HG03135 (cell line): Measurements from ENCODE around the gene DAB2IP.

Experiments used
- ATAC-seq: cut with Tn5 transposase; IDR thresholded peaks from one replicate; pipeline ENCODE4 v1.9.1; 2021; ENCODE audit warnings: mild to moderate bottlenecking, moderate library complexity; ENCODE audit not compliant: unreplicated experiment

Gene DAB2IP

DNA sequence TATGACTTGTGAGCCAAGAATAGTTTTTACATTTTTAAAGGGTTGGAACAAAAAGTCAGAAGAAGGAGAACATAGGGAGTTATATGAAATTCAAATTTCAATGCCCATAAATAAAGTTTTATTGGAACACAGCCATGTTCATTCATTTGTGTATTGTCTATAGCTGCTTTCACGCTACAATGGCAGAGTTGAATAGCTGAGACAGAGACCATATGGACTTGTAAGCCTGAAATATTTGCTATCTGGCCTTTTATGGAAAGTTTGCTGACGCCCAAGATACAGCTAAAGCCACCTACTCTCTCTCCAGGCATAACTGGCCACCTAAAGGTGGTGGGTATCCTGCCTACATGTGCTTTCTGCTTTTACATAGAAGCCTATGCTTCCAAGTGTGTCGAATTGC is 10.9 kb downstream of the DAB2IP start:
- ATAC-seq: no peak

DNA sequence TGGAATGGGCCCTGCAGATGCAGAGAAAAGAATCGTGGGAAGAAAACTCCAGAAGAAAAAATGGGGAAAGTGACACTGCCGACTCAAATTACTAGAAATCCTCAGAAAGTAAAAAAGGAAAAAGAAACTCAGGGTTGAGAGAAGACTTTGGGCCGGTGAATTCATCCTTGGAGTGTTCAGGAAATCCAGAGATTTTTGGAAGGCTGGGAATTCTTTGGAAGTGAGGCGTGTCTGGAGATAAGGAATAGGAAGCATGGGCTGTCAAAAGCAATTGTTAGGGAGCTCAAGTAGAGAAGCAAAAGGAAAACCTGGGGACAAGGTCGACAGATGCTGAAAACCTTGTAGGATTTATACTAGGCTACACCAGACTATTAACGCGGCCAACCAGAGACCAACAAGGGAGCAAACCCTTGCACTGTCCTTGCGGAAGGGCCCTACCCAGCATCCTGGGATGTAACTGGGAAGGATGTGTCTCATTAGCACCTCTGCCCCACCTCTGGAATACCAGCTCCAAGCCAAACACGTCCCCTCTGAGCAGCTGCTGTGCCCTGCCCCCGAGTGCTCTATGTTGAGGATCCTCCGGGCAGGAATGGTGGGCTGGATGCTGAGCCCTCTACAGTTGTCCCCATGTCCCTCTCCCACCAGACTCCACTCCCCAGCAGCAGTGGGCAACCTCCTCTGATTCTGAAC is 11.6 kb downstream of the DAB2IP start:
- no peak for ATAC-seq

DNA sequence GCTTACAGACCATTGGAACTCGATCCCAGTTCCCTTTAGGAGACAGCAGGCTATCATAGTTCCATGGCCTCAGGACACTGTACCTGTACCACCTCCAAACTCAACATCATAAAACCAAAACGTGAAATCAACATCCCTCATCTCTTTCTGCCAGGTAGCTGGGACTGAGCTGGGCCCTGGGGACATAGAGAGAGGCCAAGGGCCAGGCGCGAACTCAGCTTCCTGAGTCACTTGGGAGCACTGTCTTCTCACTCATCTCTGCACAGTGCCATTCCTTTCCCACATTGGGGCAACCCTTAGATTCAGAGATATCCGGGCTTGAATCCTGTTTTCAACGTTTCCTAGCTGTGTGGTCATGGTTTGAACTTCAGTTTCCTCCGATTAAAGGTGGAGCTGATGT is 12.2 kb downstream of the DAB2IP start:
- ATAC-seq: no peak

DNA sequence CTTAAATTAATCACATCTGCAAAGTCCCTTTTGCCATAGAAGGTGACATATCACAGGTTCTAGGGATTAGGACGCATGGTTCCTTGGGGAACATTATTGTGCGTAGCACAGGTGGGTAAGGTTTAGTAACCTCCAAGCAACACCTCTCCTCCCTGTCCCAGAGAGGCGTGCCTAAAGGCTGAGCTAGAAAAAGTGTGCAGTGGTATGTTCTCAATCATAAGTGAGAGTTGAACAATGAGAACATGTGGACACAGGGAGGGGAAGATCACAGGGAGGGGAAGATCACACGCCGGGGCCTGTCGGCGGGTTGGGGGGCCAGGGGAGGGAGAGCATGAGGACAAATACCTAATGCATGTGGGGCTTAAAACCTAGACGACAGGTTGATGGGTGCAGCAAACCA is 14.9 kb downstream of the DAB2IP start:
- no peak for ATAC-seq

DNA sequence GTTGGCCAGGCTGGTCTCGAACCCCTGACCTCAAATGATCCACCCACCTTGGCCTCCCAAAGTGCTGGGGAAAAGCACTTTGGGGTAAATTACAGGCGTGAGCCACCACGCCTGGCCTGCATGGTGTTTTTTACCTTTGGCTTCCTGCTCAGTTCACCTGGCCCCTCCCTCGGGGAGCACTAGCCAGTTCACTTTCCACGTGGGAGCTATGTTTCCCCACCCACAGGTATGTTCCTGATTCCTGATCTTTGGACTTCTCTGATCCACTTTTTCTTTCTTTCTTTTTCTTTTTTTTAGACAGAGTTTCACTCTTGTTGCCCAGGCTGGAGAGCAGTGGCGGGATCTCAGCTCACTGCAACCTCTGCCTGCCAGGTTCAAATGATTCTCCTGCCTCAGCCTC is 15.8 kb downstream of the DAB2IP start:
- ATAC-seq: no peak

DNA sequence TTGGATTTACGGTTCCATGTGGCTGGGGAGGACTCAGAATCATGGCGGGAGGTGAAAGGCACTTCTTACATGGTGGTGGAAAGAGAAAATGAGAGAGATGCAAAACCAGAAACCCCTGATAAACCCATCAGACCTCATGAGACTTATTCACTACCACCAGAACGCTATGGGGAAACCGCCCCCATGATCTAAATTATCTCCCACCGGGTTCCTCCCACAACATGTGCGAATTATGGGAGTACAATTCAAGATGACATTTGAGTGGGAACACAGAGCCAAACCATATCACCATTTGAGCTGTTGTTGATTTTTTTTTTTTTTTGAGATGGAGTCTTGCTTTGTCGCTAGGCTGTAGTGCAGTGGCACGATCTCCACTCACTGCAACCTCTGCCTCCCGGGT is 16.5 kb downstream of the DAB2IP start:
- ATAC-seq: no peak

DNA sequence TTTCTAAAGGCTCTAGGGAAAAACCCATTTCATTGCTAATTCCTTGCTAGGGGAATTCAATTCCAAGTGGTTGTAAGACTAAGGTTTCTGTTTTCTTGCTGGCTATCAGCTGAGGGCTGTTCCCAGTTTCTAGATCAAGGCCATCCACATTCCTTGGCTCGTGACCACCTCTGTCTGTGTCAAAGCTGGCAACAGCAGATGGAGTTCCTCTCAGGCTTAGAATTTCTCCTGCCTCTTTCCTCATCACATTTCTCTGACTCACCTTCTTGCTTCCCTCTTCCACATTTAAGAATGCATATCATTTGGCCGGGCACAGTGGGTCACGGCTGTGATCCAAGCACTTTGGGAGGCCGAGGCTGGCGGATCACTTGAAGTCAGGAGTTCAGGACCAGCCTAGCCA is 19.0 kb downstream of the DAB2IP start:
- ATAC-seq: no peak

DNA sequence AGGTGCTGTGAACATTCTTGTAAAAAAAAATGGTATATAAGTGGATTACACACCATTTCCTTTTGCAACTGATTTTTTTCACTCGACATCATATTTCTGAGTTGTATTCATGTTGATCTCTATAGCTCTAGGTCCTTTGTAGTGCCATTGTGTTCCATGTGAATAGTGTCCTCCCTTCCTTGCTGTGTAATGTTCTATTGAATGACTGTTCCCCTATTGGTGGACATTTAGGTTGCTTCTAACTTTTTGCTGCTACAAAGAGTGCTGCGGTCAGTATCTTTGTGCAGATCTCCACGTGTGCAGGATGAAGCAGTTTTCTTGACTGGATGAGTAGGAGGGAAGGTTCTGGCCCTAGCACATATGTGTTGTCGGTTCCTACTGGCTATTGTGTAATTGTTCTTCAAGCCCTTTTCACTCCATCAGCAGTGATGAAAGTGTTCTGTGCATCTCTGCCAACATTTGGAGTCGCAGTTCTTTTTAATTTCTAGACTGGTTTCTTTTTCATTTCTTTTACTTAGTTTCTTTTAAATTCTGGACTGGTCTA is 20.2 kb downstream of the DAB2IP start:
- ATAC-seq: no peak

DNA sequence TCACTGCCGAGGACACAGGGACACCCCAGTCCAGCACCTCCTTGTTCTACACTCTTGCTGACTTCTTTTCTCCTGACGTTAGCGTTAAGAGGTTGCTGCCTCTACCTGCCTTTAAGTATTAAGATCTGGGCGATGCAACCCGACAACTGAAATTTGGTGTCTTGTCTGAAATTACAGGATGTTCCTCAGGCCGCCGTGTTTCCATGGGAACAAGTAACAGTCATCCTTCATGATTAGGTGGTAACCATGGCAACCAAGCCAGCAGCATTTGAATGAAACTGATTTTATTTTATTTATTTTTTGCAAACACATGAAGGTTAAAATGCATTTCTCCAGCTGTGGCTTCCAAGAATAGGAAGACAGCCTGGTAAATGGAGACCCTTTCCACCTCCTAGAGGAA is 20.8 kb downstream of the DAB2IP start:
- ATAC-seq: no peak

DNA sequence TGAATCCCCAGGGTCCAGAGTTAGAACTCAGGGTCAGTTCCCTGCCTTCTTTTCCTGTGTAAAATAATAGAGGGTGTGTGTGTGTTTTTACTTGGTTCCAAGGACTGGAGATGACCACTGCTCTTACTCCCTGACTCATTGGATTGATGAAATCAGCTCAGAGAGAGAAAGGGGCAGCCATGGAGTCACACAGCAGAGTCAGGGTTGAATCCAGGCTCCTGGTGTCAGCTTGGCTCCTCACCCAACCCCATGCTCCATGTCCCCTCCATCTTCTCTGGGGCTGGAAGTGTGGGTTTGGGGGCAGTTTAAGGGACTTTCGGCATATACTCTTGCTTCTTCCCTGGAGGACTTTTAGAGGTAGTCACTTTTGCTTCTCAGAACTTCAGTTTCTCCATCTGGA is 21.6 kb downstream of the DAB2IP start:
- no peak for ATAC-seq

DNA sequence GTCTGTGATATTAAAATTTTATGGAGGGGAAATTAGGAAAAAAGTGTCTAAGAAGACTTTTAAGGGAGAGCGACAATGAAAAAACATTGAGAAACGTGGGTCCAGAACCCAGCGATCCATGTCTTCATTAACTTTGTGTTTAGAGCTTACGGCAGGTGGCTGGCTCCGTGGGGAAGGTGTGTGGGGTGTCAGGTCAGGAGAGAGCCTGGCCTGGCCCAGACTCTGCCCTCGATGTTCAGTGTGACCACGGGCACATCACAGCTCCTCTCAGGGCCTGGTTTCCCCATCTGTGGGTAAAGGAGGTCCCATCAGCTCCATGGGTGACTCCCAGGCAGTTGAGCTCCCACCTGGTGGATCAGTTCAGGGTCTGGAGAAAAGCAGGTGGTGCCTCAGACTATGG is 22.1 kb downstream of the DAB2IP start:
- no peak for ATAC-seq

DNA sequence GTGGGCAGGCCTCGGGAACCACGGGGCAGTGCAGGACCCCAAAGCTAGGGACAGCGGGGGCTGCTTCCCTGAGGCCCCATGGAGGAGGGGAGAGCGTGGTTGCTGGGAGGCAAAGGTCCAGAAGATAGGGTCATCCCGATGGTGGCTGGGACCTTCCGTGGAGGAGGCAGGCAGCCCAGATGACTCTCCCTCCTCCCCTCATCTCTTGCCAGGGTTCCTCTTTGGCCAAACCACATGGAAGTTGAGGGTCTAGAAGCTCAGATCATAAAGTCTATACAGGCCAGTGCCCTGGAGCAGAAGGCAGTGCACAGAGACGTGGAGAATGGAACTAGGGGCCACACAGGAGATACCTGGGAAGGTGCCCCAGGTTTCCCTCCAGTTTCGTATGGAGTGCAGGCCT is 22.6 kb downstream of the DAB2IP start:
- ATAC-seq: no peak

DNA sequence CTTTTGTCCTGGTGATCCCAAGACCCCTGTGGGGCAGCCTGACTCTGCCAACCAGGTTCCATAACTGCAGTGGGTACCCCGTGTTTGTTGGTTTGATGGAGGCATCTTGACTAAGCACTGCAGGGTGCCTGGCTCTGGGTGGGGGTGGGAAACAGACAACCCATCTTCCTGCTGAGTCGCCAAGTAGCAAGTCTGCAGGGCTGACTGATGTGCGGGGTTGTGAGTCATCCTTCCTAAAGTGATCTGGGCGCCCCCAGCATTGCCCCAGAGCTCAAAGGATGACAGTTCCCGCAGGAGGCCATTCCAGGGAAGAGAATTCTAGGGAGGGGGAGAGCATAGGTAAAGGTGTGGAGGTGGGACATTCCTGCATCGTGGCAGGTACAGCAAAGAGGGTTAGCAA is 23.5 kb downstream of the DAB2IP start:
- no peak for ATAC-seq

DNA sequence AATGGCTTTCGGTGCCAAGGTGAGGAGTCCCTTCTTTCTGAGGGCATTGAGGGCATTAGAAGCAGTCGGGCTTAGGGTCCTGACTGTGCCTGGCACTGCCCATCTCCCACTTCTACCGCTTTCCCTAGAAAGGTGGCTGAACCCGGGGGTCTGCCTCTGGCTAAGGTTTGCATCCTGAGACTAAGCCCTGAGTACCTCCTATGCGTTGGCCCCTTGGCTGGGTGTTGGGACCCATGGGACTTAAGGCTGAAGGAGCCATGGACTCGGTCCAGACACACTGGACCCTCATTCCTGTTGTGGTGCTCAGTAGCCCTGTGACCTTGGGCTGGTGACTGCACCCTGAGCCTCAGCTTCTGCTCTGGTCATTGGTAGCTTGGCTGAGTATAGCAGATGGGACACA is 23.9 kb downstream of the DAB2IP start:
- no peak for ATAC-seq

DNA sequence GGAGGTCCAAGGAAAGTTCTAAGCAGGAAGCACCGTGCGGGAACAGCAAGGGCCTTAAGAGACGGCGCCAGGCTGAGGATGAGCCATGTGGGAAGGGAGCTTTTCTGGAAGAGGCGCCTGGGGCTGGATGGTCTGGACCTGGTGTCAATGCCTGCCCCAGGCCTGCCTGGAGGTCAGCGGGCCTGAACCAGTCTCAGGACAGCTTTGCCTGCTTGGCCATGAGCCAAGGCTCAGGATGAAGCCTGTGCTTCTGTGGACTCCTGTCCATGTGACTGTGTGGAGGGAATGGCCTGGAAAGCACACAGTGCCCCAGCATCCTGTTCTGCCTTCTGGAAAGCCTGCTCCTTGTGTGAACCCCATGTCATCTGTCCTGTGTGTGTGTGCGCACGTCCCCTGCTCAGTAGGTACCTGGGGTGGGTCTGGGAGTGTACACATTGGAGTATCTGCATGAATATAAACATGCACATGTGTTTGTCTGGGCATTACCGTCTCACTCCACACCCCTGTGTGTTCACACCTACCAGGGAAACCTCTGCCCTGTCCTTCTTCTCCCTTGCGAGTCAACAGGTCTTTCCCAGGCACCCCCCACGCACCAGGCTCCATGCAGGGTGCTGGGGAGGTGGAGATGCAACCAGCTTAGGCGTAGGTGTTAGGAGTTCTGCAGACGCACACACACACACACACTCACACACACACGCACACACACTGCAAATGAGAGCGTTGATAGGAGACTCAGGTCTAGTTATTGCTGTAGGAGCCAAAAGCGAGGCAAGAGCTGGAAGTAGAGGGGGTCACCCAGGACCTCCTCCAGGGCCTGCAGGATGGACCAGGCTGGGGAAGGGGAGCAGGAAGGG is 24.8 kb downstream of the DAB2IP start:
- no peak for ATAC-seq

DNA sequence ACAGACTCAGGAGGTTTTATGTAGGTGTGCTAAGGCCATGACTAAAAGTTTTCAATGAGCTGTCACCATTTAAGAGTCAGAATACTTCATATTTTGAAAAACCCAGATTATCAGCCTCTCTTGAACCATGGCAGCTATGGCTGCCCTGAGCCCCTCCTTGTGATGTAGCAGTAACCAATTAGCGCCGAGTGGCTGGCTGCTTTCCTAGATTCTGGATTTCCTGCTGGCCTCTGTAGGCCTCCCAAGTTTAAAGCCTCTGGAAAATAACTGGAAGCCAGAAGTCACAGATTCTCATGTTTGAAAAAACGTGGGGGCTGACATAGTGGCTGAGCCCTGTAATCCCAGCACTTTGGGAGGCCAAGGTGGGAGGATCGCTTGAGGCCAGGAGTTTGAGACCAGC is 25.5 kb downstream of the DAB2IP start:
- no peak for ATAC-seq

DNA sequence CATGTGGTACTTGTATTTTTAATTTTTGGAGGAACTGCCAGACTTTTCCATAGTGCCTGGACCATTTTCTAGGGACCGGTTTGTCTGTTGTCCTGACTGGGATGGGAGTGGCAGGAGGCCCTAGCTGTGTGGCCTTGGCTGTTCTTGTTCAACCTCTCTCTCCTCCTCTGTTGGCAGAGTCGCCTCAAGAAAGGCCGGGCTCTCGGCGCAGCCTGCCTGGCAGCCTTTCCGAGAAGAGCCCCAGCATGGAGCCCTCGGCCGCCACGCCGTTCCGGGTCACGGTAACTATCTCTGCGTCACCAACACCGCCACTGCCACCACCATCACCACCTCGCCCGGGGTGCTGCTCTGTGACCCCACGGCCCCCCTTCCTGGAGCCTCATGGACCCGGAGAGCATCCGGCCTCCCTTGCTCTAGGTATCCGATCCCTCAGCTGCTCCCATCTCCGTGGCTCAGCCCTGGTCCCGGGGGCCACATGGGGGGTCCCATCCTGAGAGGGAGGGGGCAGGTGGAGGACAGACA is 27.1 kb downstream of the DAB2IP start:
- ATAC-seq: no peak

DNA sequence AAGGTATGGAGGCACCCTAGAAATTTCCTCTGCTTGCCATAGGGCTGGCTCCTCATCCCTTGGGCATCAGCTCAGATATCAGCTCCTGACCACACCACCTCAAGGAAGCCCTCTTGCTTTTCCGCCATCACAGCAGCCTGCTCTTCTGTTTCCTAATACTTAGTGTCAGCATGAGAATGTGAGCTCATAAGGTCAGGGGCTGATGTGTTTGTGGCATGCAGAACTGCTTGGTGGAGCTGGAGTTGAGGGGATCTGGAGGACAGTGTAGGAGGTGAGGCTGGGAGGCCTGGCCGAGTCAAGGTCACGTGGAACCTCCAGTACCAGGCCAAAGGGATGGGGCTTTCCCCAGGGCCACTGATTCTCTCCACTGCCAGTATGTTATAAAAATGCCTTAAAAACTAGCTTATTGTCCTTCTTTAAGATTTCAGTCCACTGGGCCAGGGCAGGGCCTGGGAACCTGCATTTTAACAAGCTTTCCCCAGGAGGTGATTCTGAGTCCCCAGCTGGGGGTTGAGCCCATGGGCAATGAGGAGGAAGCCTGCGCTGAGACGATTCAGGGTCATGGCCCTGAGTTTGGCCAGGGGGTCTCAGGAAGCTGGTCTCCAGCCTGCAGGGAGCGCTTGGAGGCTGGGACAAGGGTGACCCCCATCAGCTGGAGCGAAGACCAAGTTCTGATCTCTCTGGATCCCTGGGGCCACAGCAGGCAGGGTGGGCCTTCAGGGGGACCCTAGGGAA is 28.6 kb downstream of the DAB2IP start:
- no peak for ATAC-seq

DNA sequence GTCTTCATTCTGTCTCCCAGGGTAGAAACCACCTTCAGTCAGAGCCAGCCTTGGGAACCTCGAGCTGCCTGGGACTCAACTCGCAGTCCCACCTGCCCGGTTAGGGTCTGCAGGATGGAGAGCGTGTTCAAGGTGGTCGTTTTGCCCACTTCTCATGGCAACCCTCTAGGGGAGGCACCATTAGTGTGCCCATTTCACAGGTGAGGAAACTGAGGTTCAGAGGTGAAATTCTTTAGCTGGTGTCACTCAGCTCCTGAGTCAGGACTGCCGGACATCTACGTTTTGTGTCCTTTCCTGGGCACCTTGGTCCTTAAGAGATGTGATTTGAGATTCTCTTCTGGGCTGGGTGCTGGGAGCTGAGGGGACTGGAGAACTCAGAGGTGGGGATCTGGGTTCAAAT is 30.0 kb downstream of the DAB2IP start:
- ATAC-seq: no peak

DNA sequence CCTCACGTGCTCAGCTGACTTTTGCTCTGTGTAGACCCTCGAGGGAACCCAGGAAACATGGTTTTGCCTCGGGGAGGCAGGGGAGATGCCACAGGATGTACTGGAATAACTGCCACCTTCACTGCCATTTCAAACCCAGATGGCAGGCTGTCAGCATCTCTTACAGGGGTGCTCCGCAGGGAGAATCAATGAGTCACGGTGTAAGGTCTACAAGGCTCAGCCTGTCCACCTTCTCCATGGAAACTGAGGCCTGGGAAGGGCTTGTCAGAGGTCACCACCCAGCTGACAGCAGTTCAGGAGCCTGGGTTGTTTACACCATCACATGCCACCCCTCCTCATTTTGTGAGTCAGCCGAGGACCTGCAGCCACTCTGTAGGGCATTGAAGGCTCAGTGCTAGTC is 30.8 kb downstream of the DAB2IP start:
- no peak for ATAC-seq

DNA sequence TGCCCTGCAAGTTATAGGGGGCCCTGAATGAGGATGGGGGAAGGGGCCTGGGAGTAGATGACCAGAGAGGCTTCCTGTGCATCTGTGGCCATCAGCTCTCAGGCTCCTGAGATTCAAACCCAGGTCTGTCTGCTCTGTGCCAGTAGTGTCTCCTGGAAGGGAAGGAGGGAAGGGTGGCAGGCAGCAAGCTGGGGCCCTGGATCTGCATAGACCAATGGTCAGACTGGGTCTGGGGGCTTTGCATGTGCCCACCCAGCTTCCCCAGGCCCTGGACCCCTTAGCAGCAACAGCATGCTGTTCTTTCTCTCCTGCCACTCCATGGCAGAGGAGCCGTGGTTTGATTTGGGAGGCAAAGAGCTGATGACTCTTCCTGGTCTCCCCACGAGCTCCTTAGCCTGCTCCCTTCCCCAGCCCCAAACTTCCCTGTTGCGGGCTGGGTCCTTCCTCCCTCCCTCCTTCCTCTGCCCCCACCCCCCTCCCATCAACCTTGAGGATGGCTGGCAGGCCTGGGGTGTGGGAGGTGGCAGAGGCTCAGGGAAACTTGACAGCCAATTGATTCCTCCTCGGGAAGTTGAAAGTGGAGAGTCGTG is 31.6 kb downstream of the DAB2IP start:
- ATAC-seq: no peak
